Natural killer cell (primary cell): ENCODE results near the gene ZNF488. TPM values are rescaled to one million over a fixed set of nuclear protein-coding genes. Genes with fewer than 3 reads are reported as not detected.

ENCODE experiments used
- ATAC-seq, 3 donors: fragments of 150-1000 bp in 2 of 3; fragments of 200-7000 bp in 1 of 3; cut with Tn5 transposase; 1 replicate in 1 of 3; 2 replicates in 2 of 3; pipeline ENCODE4 v1.10.0; 2021; ENCODE audit warnings: mild to moderate bottlenecking in 2 of 3, moderate library complexity in 2 of 3
- DNase-seq, 2 donors: peaks; one replicate each; pipeline versions ENCODE4 v3.0.0 to v3.0.0-alpha.2; 2013 to 2021; ENCODE audit warnings: mixed read lengths in 1 of 2
- H3K27ac ChIP-seq: one replicate; pipeline ENCODE4 v1.5.1; 2013; ENCODE audit warnings: mild to moderate bottlenecking, low read length
- H3K27me3 ChIP-seq: one replicate; pipeline ENCODE4 v1.6.1; 2013; ENCODE audit warnings: low read length; ENCODE audit not compliant: control insufficient read depth, insufficient read depth
- H3K36me3 ChIP-seq: one replicate; pipeline ENCODE4 v1.6.1; 2013; ENCODE audit warnings: low read length; ENCODE audit not compliant: control insufficient read depth, insufficient read depth
- H3K4me1 ChIP-seq: one replicate; pipeline ENCODE4 v1.6.1; 2013; ENCODE audit warnings: low read length; ENCODE audit not compliant: control insufficient read depth, insufficient read depth
- H3K4me3 ChIP-seq: one replicate; pipeline ENCODE4 v1.5.1; 2013; ENCODE audit warnings: low read length
- H3K9me3 ChIP-seq: one replicate; pipeline ENCODE4 v1.6.1; 2013; ENCODE audit warnings: low read length; ENCODE audit not compliant: control insufficient read depth, insufficient read depth
- H3K27ac Mint-ChIP-seq, 2 donors: one replicate each; pipeline ENCODE4 v1.8.0; 2022; ENCODE audit warnings: mild to moderate bottlenecking in 2 of 2, mixed read lengths in 2 of 2, moderate library complexity in 1 of 2
- H3K27me3 Mint-ChIP-seq, 2 donors: one replicate each; pipeline ENCODE4 v1.8.0; 2022; ENCODE audit warnings: low read depth in 2 of 2, mixed read lengths in 2 of 2
- H3K36me3 Mint-ChIP-seq: one replicate; pipeline ENCODE4 v1.8.0; 2022; ENCODE audit warnings: mixed read lengths
- H3K4me1 Mint-ChIP-seq, 2 donors: one replicate each; pipeline ENCODE4 v1.8.0; 2022; ENCODE audit warnings: mixed read lengths in 2 of 2
- H3K4me3 Mint-ChIP-seq: one replicate; pipeline ENCODE4 v1.8.0; 2022; ENCODE audit warnings: mild to moderate bottlenecking, moderate library complexity, mixed read lengths
- H3K9me3 Mint-ChIP-seq, 2 donors: one replicate each; pipeline ENCODE4 v1.8.0; 2022; ENCODE audit warnings: mixed read lengths in 2 of 2
- WGBS: methylation state at CpG from one replicate; pipeline ENCODE4 v1.1.7; 2013; ENCODE audit warnings: missing lambda C conversion rate; ENCODE audit not compliant: insufficient coverage; 5-methylcytosine and 5-hydroxymethylcytosine counted together
- intact Hi-C: fragments of 100-400 bp; cut with micrococcal nuclease; formaldehyde crosslinking; loops from one replicate; pipeline ENCODE4 v1.14.2; 2022
- total RNA-seq, 4 donors: library from RNA; stranded (reverse); fragments of 120-200 nt in 1 of 4; gene quantifications; one replicate each; pipeline versions ENCODE4 v1.2.3 to v1.2.4, GENCODE V29; 2013 to 2022
- TF ChIP-seq, protein P1 (sequence below): fragments of 200-600 bp; IDR thresholded peaks from one replicate; pipeline ENCODE4 v1.8.0; 2022; ENCODE audit warnings: antibody characterized with exemption

ZNF488 gene
- total RNA-seq, 3 donors from 2014 or later (not counting 1 experiment from before 2014, with no cell fraction given): not detected

- TF ChIP-seq, protein P1, sequence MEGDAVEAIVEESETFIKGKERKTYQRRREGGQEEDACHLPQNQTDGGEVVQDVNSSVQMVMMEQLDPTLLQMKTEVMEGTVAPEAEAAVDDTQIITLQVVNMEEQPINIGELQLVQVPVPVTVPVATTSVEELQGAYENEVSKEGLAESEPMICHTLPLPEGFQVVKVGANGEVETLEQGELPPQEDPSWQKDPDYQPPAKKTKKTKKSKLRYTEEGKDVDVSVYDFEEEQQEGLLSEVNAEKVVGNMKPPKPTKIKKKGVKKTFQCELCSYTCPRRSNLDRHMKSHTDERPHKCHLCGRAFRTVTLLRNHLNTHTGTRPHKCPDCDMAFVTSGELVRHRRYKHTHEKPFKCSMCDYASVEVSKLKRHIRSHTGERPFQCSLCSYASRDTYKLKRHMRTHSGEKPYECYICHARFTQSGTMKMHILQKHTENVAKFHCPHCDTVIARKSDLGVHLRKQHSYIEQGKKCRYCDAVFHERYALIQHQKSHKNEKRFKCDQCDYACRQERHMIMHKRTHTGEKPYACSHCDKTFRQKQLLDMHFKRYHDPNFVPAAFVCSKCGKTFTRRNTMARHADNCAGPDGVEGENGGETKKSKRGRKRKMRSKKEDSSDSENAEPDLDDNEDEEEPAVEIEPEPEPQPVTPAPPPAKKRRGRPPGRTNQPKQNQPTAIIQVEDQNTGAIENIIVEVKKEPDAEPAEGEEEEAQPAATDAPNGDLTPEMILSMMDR: no peak
- Histone ChIP-seq H3K27ac (no peak overlapping the region), H3K9me3 (no peaks in the 10 kb centered on the region), H3K4me1 (no peaks in the 10 kb centered on the region), H3K36me3 (no peaks in the 10 kb centered on the region), H3K4me3 (no peak overlapping the region), H3K27me3 (no peaks in the 10 kb centered on the region)
- DNase-seq (no peak), ATAC-seq (no peak)
- intact Hi-C loops: no loop called here
- Mint-ChIP-seq H3K36me3 (no peaks in the 10 kb centered on the region), H3K4me1 (no peaks in the 10 kb centered on the region), H3K27ac (no peak overlapping the region), H3K27me3 (peaks cover 12 to 17% of the 10 kb centered on the region in 2 donors), H3K9me3 (no peaks in the 10 kb centered on the region), H3K4me3 (no peak overlapping the region)
- 87% methylated on average over 6 of the region's 7 CpGs for WGBS
These were observed 12.2 kb downstream of the ZNF488 start for GRCh38 chr10:47371629-47372485.

DNA sequence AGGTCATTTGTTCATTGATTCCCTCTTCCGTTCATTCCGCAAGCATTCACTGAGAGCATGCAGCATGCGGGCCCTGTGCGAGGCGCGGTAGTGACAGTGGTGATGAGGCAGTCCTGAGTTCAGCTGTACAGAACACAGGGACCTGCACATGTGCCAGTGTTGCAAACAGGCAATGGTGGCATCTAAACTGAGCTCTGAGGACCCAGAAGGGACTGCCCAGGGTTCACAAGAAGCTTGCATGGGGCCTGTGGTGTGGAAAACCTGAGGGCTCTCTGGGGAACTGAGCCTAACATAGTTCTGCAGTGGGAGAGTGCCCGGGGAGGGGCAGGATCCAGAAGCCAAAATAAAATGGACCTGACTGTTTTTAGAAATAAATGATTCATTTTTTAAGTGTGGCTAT, 13.2 kb downstream of the ZNF488 start:
- intact Hi-C loops: no loop called here
- Mint-ChIP-seq H3K4me3 (no peak overlapping the region), H3K27ac (no peak overlapping the region), H3K36me3 (no peaks in the 10 kb centered on the region), H3K4me1 (no peaks in the 10 kb centered on the region), H3K27me3 (peaks cover 7 to 10% of the 10 kb centered on the region in 2 donors), H3K9me3 (no peaks in the 10 kb centered on the region)
- Histone ChIP-seq H3K9me3 (no peaks in the 10 kb centered on the region), H3K27me3 (no peaks in the 10 kb centered on the region), H3K36me3 (no peaks in the 10 kb centered on the region), H3K4me3 (no peak overlapping the region), H3K27ac (no peak overlapping the region), H3K4me1 (no peaks in the 10 kb centered on the region)
- TF ChIP-seq, protein P1: no peak
- ATAC-seq (no peak), DNase-seq (no peak)
- 92% methylated on average over 7 of the region's 7 CpGs for WGBS

GRCh38 chr10:47370015-47370767, 13.9 kb downstream of the ZNF488 start:
- no peak overlapping the region for H3K4me3 ChIP-seq
- H3K36me3 Mint-ChIP-seq: no peaks in the 10 kb centered on the region
- no peaks in the 10 kb centered on the region for H3K36me3 ChIP-seq
- no peaks in the 10 kb centered on the region for H3K27me3 ChIP-seq
- H3K4me1 ChIP-seq: no peaks in the 10 kb centered on the region
- intact Hi-C loops: no loop called here
- WGBS: 94% methylated on average over 11 of the region's 11 CpGs
- TF ChIP-seq, protein P1: no peak
- H3K9me3 Mint-ChIP-seq: no peaks in the 10 kb centered on the region
- H3K27ac Mint-ChIP-seq: no peak overlapping the region
- no peaks in the 10 kb centered on the region for H3K4me1 Mint-ChIP-seq
- H3K27ac ChIP-seq: no peak overlapping the region
- H3K4me3 Mint-ChIP-seq: no peak overlapping the region
- DNase-seq: no peak
- no peak for ATAC-seq
- H3K9me3 ChIP-seq: no peaks in the 10 kb centered on the region
- H3K27me3 Mint-ChIP-seq: peaks cover under 1 to 7% of the 10 kb centered on the region in 2 donors
